ENCODE measurements around the gene TAF4B. TPM values are rescaled to one million over a fixed set of nuclear protein-coding genes. Genes with fewer than 3 reads are reported as not detected.

Gene TAF4B
- total RNA-seq, 1 donor from 2014 or later, result 1.4 TPM

DNA sequence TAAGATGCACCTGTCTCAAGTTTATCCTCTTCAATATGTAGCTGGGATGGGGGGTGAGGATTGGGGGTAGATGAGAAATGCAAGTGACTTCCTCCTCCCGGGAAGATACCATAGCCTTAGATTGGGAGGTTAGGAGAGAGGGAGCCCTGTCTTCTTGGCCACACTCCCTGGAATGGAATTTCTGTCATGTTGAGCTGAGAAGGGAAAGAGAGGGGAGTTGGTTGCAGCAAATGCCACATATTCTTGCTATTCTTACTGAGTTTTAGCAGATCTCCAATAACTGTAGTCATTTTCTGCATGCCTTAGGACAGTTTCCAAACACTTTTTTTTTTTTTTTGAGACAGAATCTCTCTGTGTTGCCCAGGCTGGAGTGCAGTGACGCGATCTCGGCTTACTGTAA is 35.9 kb downstream of the TAF4B start:
- H3K9me3 Mint-ChIP-seq (ENCODE audit: unreplicated experiment), result peaks cover 3% of the 10 kb centered on the region
- TF ChIP-seq, protein P1, sequence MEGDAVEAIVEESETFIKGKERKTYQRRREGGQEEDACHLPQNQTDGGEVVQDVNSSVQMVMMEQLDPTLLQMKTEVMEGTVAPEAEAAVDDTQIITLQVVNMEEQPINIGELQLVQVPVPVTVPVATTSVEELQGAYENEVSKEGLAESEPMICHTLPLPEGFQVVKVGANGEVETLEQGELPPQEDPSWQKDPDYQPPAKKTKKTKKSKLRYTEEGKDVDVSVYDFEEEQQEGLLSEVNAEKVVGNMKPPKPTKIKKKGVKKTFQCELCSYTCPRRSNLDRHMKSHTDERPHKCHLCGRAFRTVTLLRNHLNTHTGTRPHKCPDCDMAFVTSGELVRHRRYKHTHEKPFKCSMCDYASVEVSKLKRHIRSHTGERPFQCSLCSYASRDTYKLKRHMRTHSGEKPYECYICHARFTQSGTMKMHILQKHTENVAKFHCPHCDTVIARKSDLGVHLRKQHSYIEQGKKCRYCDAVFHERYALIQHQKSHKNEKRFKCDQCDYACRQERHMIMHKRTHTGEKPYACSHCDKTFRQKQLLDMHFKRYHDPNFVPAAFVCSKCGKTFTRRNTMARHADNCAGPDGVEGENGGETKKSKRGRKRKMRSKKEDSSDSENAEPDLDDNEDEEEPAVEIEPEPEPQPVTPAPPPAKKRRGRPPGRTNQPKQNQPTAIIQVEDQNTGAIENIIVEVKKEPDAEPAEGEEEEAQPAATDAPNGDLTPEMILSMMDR (IDR thresholded peaks at IDR 0.05; ENCODE audit: partially characterized antibody, unreplicated experiment), result no peak

DNA sequence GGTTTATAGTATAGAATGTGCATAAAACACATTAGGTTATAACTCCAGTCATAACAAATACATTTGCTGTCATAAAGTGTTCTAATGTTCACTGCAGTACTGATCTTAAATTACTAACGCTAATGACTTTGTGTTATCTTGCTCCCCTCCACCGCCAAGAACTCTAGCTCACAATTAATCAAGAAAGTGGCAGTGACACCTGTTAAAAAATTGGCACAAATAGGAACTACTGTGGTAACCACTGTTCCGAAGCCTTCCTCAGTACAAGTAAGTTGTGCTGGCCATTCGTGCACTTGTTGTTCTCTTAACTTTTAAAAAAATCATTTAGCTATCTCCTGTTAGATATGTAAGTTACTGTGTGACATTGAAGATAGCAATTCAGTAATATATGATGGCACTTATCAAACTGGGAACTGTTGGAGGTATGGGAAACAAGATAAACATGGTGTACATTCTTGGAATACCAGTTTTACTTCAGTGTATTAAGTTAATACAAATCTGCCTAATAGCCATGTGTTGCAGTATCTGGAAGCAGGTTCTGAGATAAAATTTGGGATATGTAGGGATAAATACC is 41.2 kb downstream of the TAF4B start:
- Mint-ChIP-seq H3K9me3 (ENCODE audit: unreplicated experiment) (no peaks in the 10 kb centered on the region), H3K27me3 (ENCODE audit: unreplicated experiment) (no peaks in the 10 kb centered on the region), H3K4me1 (ENCODE audit: low read depth, unreplicated experiment) (no peaks in the 10 kb centered on the region), H3K27ac (ENCODE audit: unreplicated experiment) (no peak overlapping the region), H3K4me3 (ENCODE audit: unreplicated experiment) (no peak overlapping the region), H3K36me3 (ENCODE audit: unreplicated experiment) (no peaks in the 10 kb centered on the region)
- DNase-seq, result no peak
- TF ChIP-seq, protein P1 (IDR thresholded peaks at IDR 0.05; ENCODE audit: partially characterized antibody, unreplicated experiment), result no peak

More for the DNA sequence above, 35.9 kb downstream of the TAF4B start:
- H3K36me3 Mint-ChIP-seq (ENCODE audit: unreplicated experiment), result no peaks in the 10 kb centered on the region
- no peaks in the 10 kb centered on the region for H3K27me3 Mint-ChIP-seq (ENCODE audit: unreplicated experiment)
- H3K4me1 Mint-ChIP-seq (ENCODE audit: low read depth, unreplicated experiment), result no peaks in the 10 kb centered on the region
- no peak for DNase-seq
- H3K4me3 Mint-ChIP-seq (ENCODE audit: unreplicated experiment), result no peak overlapping the region
- H3K27ac Mint-ChIP-seq (ENCODE audit: unreplicated experiment), result no peak overlapping the region

DNA sequence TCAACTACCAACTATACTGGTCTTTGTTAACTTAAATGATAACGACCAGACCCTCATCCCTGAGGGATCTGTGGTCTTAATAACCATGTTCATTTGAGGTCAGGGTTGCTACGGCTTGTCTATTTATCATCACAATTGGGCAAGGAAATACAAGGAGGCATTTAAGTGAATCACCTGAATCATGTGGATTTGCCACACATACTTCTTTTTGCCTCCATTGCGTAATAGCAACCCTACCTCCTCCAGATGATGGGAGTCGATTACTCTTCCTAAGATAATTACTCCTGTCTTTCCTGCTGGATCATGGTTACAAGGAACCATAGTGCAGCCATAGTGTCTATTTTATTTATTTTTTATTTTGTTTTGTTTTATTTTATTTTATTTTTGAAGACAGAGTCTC is 42.2 kb downstream of the TAF4B start:
- Mint-ChIP-seq H3K36me3 (ENCODE audit: unreplicated experiment) (no peaks in the 10 kb centered on the region), H3K27me3 (ENCODE audit: unreplicated experiment) (no peaks in the 10 kb centered on the region), H3K9me3 (ENCODE audit: unreplicated experiment) (no peaks in the 10 kb centered on the region), H3K4me3 (ENCODE audit: unreplicated experiment) (no peak overlapping the region), H3K4me1 (ENCODE audit: low read depth, unreplicated experiment) (no peaks in the 10 kb centered on the region), H3K27ac (ENCODE audit: unreplicated experiment) (no peak overlapping the region)
- no peak for DNase-seq
- TF ChIP-seq, protein P1 (IDR thresholded peaks at IDR 0.05; ENCODE audit: partially characterized antibody, unreplicated experiment), result no peak

DNA sequence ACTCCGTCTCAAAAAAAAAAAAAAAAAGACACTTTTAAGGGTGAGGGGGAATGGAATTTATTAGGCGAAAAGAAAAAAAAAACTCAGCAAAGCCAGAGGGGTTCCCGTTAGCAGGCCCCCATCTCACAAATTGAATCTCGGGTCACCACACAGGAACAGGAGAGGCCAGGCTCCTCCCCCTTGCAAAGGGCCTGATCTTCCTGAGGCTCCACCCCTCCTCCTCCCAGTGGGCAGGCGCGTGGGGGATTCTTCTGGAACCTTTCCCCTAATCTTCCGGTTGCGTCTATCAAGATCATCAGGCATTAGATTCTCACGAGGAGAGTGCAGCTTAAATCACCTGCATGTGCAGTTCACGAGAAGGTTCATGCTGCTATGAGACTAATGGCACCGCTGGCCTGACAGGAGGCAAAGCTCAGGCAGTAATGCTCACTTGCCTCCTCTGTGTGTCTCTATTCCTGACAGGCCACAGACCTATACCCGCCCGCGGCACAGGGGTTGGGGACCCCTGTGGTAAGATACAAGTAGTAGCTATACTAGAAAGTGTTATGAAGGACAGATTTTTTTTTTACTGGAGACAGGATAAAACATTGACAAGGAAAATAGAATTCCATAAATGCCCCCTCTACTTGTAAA is 45.8 kb downstream of the TAF4B start:
- Mint-ChIP-seq H3K4me1 (ENCODE audit: low read depth, unreplicated experiment) (no peaks in the 10 kb centered on the region), H3K36me3 (ENCODE audit: unreplicated experiment) (no peaks in the 10 kb centered on the region), H3K27ac (ENCODE audit: unreplicated experiment) (no peak overlapping the region), H3K4me3 (ENCODE audit: unreplicated experiment) (no peak overlapping the region), H3K27me3 (ENCODE audit: unreplicated experiment) (no peaks in the 10 kb centered on the region), H3K9me3 (ENCODE audit: unreplicated experiment) (no peaks in the 10 kb centered on the region)
- DNase-seq, result no peak
- TF ChIP-seq, protein P1 (IDR thresholded peaks at IDR 0.05; ENCODE audit: partially characterized antibody, unreplicated experiment), result no peak

DNA sequence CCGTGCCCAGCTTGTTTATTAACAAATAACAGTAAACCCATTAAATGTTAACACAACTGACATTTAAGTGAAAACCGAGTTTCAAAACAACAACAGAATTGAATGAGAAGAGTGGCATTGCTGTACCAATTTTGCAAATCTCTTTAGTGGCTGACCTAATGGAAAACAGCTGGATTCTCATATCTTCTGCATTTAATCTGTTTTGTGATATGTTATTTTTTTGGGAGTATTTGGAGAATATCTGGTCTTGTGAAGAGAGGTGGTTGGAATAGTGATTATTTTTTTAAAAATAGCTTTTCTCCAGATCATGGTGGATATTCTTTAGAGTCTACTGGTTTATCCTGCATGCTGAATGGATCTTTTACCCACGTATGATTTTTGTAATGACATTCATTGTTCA is 51.1 kb downstream of the TAF4B start:
- Mint-ChIP-seq H3K27me3 (ENCODE audit: unreplicated experiment) (no peaks in the 10 kb centered on the region), H3K36me3 (ENCODE audit: unreplicated experiment) (peaks cover 16% of the 10 kb centered on the region), H3K27ac (ENCODE audit: unreplicated experiment) (no peak overlapping the region), H3K4me3 (ENCODE audit: unreplicated experiment) (no peak overlapping the region), H3K9me3 (ENCODE audit: unreplicated experiment) (no peaks in the 10 kb centered on the region), H3K4me1 (ENCODE audit: low read depth, unreplicated experiment) (no peaks in the 10 kb centered on the region)
- DNase-seq, result no peak
- TF ChIP-seq, protein P1 (IDR thresholded peaks at IDR 0.05; ENCODE audit: partially characterized antibody, unreplicated experiment), result no peak

Measured in glutamatergic neuron (in vitro differentiated cells).